Breast epithelium (tissue), 4 donors: ENCODE measurements around the gene SFXN3. TPM values are rescaled to one million over a fixed set of nuclear protein-coding genes. Genes with fewer than 3 reads are reported as not detected.

Source experiments
- DNase-seq, 2 donors: peaks; one replicate each; pipeline ENCODE4 v3.0.0-alpha.2; 2019; ENCODE audit warnings: low spot score in 2 of 2
- H3K27ac ChIP-seq, 2 donors: fragments of 200-600 bp; sonication (generic) in 1 of 2; one replicate each; pipeline ENCODE4 v1.5.1; 2016 to 2019; ENCODE audit warnings: mild to moderate bottlenecking in 1 of 2
- H3K27me3 ChIP-seq, 2 donors: fragments of 200-600 bp; sonication (generic) in 1 of 2; one replicate each; pipeline versions ENCODE4 v1.5.1 to v1.6.0; 2017 to 2019; ENCODE audit warnings: control low read depth in 1 of 2, mild to moderate bottlenecking in 1 of 2
- H3K36me3 ChIP-seq: fragments of 200-600 bp; one replicate; pipeline ENCODE4 v1.5.1; 2019
- H3K4me1 ChIP-seq, 2 donors: fragments of 200-600 bp; sonication (generic); one replicate each; pipeline ENCODE4 v1.5.1; 2016 to 2019; ENCODE audit warnings: control low read depth in 1 of 2
- H3K4me3 ChIP-seq, 3 donors: fragments of 200-600 bp; sonication (generic); 1 replicate in 2 of 3; 2 replicates in 1 of 3; pipeline ENCODE4 v1.5.1; 2016 to 2019; ENCODE audit warnings: mild to moderate bottlenecking in 3 of 3, moderate library complexity in 2 of 3
- H3K9me3 ChIP-seq, 2 donors: fragments of 200-600 bp; sonication (generic) in 1 of 2; one replicate each; pipeline ENCODE4 v1.5.1; 2016 to 2019; ENCODE audit warnings: control low read depth in 1 of 2
- POLR2A ChIP-seq: fragments of 450-650 bp; IDR thresholded peaks from one replicate; pipeline ENCODE4 v1.6.1; 2016; ENCODE audit warnings: antibody characterized with exemption, mild to moderate bottlenecking, moderate library complexity
- POLR2AphosphoS5 ChIP-seq, 3 donors: sonication (generic); formaldehyde crosslinking; IDR thresholded peaks; one replicate each; pipeline ENCODE4 v1.6.1; 2017; ENCODE audit warnings: antibody characterized with exemption in 3 of 3
- intact Hi-C: fragments of 100-400 bp; cut with DNase I; formaldehyde crosslinking; loops from one replicate; pipeline ENCODE4 v1.15.1; 2023; ENCODE audit warnings: low total_unique reads
- total RNA-seq, 3 donors: library from RNA; depleted of rRNA; stranded (reverse); fragments of >200 nt; gene quantifications; one replicate each; pipeline ENCODE4 v1.1.0, GENCODE V29; 2016
- TF ChIP-seq, protein P1 (sequence below), 3 donors: fragments of 450-650 bp; IDR thresholded peaks; one replicate each; pipeline ENCODE4 v1.5.1; 2016 to 2017; ENCODE audit warnings: antibody characterized with exemption in 3 of 3, mild to moderate bottlenecking in 3 of 3, moderate library complexity in 3 of 3

SFXN3 gene
- total RNA-seq, 3 donors from 2014 or later, result 63.7 to 90.4 (median 75.7) TPM

DNA sequence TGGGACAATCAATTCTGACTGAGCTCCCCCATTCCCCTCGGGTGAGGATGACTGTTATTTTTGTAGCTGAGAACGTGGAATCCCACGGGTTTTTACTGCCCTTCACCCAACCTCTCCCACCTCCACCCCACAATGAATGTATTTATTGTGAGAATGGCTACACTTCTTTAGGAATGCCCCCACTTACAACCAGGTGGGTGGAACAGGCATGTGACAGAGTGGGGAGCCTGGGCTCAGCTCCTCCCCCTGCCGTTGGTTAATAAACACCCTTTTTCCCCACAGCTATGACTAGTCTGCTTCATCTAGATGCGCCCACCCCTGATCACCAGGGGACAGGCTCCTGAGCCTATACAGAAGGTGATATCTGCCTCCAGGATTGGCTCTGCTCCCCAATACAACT is 45.7 kb upstream of the SFXN3 start:
- Histone ChIP-seq H3K4me3 (no peak overlapping the region), H3K9me3 (no peaks in the 10 kb centered on the region), H3K27me3 (no peaks in the 10 kb centered on the region), H3K27ac (no peak overlapping the region), H3K4me1 (peaks cover 12 to 16% of the 10 kb centered on the region in 2 donors), H3K36me3 (peaks cover 3% of the 10 kb centered on the region)
- TF ChIP-seq, protein P1, sequence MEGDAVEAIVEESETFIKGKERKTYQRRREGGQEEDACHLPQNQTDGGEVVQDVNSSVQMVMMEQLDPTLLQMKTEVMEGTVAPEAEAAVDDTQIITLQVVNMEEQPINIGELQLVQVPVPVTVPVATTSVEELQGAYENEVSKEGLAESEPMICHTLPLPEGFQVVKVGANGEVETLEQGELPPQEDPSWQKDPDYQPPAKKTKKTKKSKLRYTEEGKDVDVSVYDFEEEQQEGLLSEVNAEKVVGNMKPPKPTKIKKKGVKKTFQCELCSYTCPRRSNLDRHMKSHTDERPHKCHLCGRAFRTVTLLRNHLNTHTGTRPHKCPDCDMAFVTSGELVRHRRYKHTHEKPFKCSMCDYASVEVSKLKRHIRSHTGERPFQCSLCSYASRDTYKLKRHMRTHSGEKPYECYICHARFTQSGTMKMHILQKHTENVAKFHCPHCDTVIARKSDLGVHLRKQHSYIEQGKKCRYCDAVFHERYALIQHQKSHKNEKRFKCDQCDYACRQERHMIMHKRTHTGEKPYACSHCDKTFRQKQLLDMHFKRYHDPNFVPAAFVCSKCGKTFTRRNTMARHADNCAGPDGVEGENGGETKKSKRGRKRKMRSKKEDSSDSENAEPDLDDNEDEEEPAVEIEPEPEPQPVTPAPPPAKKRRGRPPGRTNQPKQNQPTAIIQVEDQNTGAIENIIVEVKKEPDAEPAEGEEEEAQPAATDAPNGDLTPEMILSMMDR (IDR thresholded peaks at IDR 0.05), result no peak
- TF ChIP-seq POLR2A, result no peak
- no peak for TF ChIP-seq POLR2AphosphoS5 (IDR thresholded peaks at IDR 0.05)
- DNase-seq, result no peak
- intact Hi-C loops, result no loop called here

DNA sequence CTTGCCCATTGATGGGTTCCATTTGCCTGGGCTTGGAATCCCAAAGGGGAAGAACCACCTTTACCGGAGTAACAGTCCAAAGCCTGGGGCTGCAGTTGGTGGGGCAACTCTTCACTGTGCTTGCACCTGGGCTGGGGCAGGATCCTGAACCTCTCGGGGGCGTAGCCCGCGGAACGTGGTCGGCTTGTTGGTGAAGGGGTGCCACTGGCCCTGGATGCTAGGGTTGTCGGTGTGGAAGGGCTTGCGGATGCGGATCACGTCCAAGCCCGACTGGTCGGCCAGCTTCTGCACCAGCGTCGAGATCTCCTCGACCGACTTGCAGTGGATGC is 44.4 kb upstream of the SFXN3 start:
- Histone ChIP-seq H3K27me3 (no peaks in the 10 kb centered on the region), H3K27ac (peak overlapping the region; percentile 40 to 82), H3K36me3 (no peaks in the 10 kb centered on the region), H3K4me1 (peaks cover 12 to 16% of the 10 kb centered on the region in 2 donors), H3K9me3 (no peaks in the 10 kb centered on the region), H3K4me3 (peak overlapping the region; percentile 65 to 100 (median 66))
- intact Hi-C loops, result no loop called here
- TF ChIP-seq, protein P1 (IDR thresholded peaks at IDR 0.05), result no peak
- TF ChIP-seq POLR2A (no peak), POLR2AphosphoS5 (IDR thresholded peaks at IDR 0.05) (no peak)
- DNase-seq, result peak in 1 of 2 donors; percentile 49

DNA sequence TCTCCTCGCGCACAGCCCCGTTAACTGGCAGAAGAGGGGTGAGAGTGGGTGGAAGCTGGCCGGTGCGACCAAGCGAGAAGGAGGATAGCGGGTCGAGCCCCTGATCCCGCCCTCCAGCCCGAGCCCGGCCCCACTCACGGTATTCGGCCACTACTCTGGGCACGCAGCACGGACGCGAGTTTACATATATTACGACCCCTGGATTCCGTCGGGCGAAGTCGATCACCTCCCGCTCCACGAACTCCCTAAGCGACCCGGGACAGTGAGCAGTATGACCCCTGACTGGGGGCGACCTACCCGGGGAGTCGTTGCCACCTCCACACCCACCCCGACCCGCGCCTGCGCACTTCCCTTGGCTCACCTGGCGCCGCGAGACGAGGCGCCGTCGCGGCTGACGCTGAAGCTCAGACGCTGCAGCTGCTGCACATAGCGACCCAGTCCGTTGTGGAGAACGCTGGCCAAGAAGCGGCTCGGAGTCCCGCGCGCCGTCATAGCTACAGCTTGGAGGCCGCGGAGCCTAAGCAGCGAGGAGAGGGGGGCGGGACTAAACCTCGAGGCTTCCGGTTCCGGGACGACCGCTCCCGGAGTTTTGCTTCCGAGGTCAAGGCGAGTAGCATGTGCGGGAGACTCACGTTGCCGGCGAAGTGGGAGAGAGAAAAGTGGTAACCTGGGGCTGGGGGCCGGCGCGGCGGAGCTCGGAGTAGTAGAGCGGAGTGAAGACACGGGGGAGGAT is 43.9 kb upstream of the SFXN3 start, which contains the start of the genes MRPL43 and TWNK:
TSS of gene MRPL43 (minus strand) at position 546 of the 733 bp plus-strand sequence. CDS start at position 492, 54 bp downstream.
TSS of gene TWNK (plus strand) at position 592 of the 733 bp plus-strand sequence. CDS start 668 bp downstream, outside the sequence.
- DNase-seq, result peak; percentile 70 to 80
- peak within 1 kb of the TSS; percentile 65 to 100 (median 66) for H3K4me3 ChIP-seq
- intact Hi-C loops, result no loop called here
- peak; percentile 74 to 79 (median 75) for TF ChIP-seq POLR2AphosphoS5 (IDR thresholded peaks at IDR 0.05)
- TF ChIP-seq, protein P1 (IDR thresholded peaks at IDR 0.05), result no peak
- peak; percentile 61 for TF ChIP-seq POLR2A
- peaks cover 12 to 16% of the 10 kb centered on the region in 2 donors for H3K4me1 ChIP-seq
- no peaks in the 10 kb centered on the region for H3K27me3 ChIP-seq
- H3K27ac ChIP-seq, result peak within 1 kb of the TSS; percentile 40 to 82
- no peaks in the 10 kb centered on the region for H3K9me3 ChIP-seq
- no peaks in the 10 kb centered on the region for H3K36me3 ChIP-seq

DNA sequence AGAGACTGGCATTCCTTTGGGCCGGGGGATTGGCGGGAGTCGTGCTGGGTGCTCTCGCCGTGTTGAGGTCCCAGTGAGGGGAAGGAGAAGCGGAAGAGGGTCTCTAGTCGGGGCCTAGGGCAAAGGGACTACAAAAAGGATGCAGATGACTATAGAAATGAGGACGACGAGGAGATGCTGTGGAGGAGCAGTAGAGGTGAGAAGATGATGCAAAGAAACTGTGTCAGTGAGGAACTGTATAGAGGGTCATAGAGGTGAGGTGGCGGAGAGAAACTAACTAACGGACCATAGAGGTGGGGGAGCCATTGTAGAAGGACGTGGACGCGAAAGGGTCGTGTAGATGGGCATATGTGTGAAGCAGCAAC is 43.4 kb upstream of the SFXN3 start:
- Histone ChIP-seq H3K9me3 (no peaks in the 10 kb centered on the region), H3K4me3 (peak overlapping the region; percentile 65 to 100 (median 66)), H3K36me3 (no peaks in the 10 kb centered on the region), H3K27ac (peak overlapping the region in 1 of 2 donors; percentile 82), H3K4me1 (peaks cover 12 to 16% of the 10 kb centered on the region in 2 donors), H3K27me3 (no peaks in the 10 kb centered on the region)
- DNase-seq, result no peak
- TF ChIP-seq POLR2A (no peak), POLR2AphosphoS5 (IDR thresholded peaks at IDR 0.05) (no peak)
- TF ChIP-seq, protein P1 (IDR thresholded peaks at IDR 0.05), result no peak
- intact Hi-C loops, result no loop called here

DNA sequence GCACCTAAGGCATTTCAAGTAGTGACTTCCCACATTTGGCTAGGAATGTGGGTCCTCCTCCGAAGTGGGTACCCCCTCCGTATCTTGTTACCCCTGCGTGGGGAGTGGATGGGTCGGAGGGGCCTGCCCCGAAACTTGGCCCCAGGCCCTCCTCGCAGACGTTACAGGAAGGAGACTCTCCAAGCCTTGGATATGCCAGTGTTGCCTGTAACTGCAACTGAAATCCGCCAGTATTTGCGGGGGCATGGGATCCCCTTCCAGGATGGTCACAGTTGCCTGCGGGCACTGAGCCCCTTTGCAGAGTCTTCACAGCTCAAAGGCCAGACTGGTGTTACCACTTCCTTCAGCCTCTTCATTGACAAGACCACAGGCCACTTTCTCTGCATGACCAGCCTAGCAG is 42.9 kb upstream of the SFXN3 start:
- peaks cover 12 to 16% of the 10 kb centered on the region in 2 donors for H3K4me1 ChIP-seq
- TF ChIP-seq POLR2A, result no peak
- no peaks in the 10 kb centered on the region for H3K36me3 ChIP-seq
- H3K9me3 ChIP-seq, result no peaks in the 10 kb centered on the region
- intact Hi-C loops, result no loop called here
- no peak for DNase-seq
- H3K27ac ChIP-seq, result no peak overlapping the region
- no peaks in the 10 kb centered on the region for H3K27me3 ChIP-seq
- peak overlapping the region; percentile 65 to 100 (median 66) for H3K4me3 ChIP-seq
